GM12878 (cell line): ENCODE measurements around the gene ARHGAP40. TPM values are rescaled to one million over a fixed set of nuclear protein-coding genes. Genes with fewer than 3 reads are reported as not detected.

Experiments
- ATAC-seq: fragments of 200-7000 bp; cut with Tn5 transposase; 3 replicates; pipeline ENCODE4 v1.9.1; 2020; ENCODE audit warnings: mild to moderate bottlenecking, moderate library complexity
- BruUV-seq: library from RNA; stranded (reverse); fragments of 400-500 nt; replicated peaks from 2 replicates; lab custom pipeline; 2021; lab: Mats Ljungman, UMichigan
- CTCF ChIA-PET: fragments of 300-600 bp; sonication (Branson Sonifier 250); formaldehyde crosslinking; extraction: SDS; loops from one replicate; lab custom pipeline; 2021; ENCODE audit warnings: inconsistent platforms; lab: Yijun Ruan, JAX
- POLR2A ChIA-PET: fragments of 350-600 bp; formaldehyde crosslinking; extraction: SDS; loops from one replicate; lab custom pipeline; 2021; ENCODE audit warnings: inconsistent platforms; lab: Charles Lee
- RAD21 ChIA-PET: fragments of 300-600 bp; sonication (Branson Sonifier 250); formaldehyde crosslinking; loops from one replicate; lab custom pipeline; 2023; ENCODE audit warnings: antibody characterized with exemption; ENCODE audit not compliant: unreplicated experiment; lab: Charles Lee
- SMC1A ChIA-PET: fragments of 300-600 bp; sonication (Branson Sonifier 250); formaldehyde crosslinking; loops from one replicate; lab custom pipeline; 2023; ENCODE audit not compliant: unreplicated experiment, uncharacterized antibody; lab: Charles Lee
- DNase-seq: peaks from one replicate; pipeline ENCODE4 v3.0.0-alpha.2; 2011; ENCODE audit warnings: low read depth, low spot score
- FAIRE-seq: peaks from 3 replicates; lab custom pipeline; 2011; peaks lifted over from hg19 to GRCh38; lab: Jason Lieb, UNC
- H2AFZ ChIP-seq: 2 replicates; pipeline ENCODE4 v1.6.0; 2011; ENCODE audit warnings: low read depth, low read length, control low read depth; ENCODE audit not compliant: control insufficient read depth
- H3K27ac ChIP-seq: 2 replicates; pipeline ENCODE4 v1.5.1; 2011; ENCODE audit warnings: control low read depth; ENCODE audit not compliant: control insufficient read depth, insufficient read depth
- H3K27me3 ChIP-seq, 2 experiments: replicated peaks in 1 of 2; 2 replicates each; pipeline versions ENCODE4 v1.6.0 to v1.6.1; 2011; ENCODE audit warnings: low read length in 1 of 2; ENCODE audit not compliant: control insufficient read depth in 2 of 2, insufficient read depth in 2 of 2
- H3K36me3 ChIP-seq, 2 experiments: 2 replicates each; pipeline ENCODE4 v1.5.1; 2011; ENCODE audit warnings: low read length in 1 of 2; ENCODE audit not compliant: control insufficient read depth in 2 of 2, insufficient read depth in 2 of 2
- H3K4me1 ChIP-seq: 2 replicates; pipeline ENCODE4 v1.6.1; 2011; ENCODE audit warnings: mild to moderate bottlenecking, low read length, moderate library complexity, mixed read lengths; ENCODE audit not compliant: control insufficient read depth, insufficient read depth
- H3K4me2 ChIP-seq: 2 replicates; pipeline ENCODE4 v1.6.0; 2011; ENCODE audit warnings: control low read depth; ENCODE audit not compliant: control insufficient read depth, insufficient read depth
- H3K4me3 ChIP-seq: fragments of 200-600 bp; sonication (generic); 2 replicates; pipeline ENCODE4 v1.5.1; 2016
- H3K79me2 ChIP-seq: 2 replicates; pipeline ENCODE4 v1.6.0; 2011; ENCODE audit warnings: low read length; ENCODE audit not compliant: control insufficient read depth, insufficient read depth
- H3K9ac ChIP-seq: 2 replicates; pipeline ENCODE4 v1.8.0; 2011; ENCODE audit warnings: low read length, control low read depth, mixed read lengths; ENCODE audit not compliant: control insufficient read depth, insufficient read depth
- H3K9me3 ChIP-seq: replicated peaks from 3 replicates; pipeline ENCODE4 v1.5.1; 2011; ENCODE audit warnings: mild to moderate bottlenecking, low read length; ENCODE audit not compliant: control insufficient read depth, insufficient read depth
- H4K20me1 ChIP-seq: 2 replicates; pipeline ENCODE4 v1.6.0; 2011; ENCODE audit not compliant: control insufficient read depth, insufficient read depth
- CBX5 ChIP-seq: sonication (generic); IDR thresholded peaks from 2 replicates; pipeline ENCODE4 v1.6.1; 2016; ENCODE audit warnings: low read depth, moderate library complexity, mild to moderate bottlenecking, inconsistent platforms
- CEBPB ChIP-seq, 2 experiments: fragments of 150-350 bp in 1 of 2; IDR thresholded peaks; 2 replicates each; pipeline ENCODE4 v1.6.1; 2012 to 2014; ENCODE audit warnings: low read depth in 2 of 2, low read length in 2 of 2, borderline replicate concordance in 1 of 2, inconsistent platforms in 1 of 2
- CHD4 ChIP-seq: fragments of 200-600 bp; sonication (generic); IDR thresholded peaks from 2 replicates; pipeline ENCODE4 v1.6.1; 2016; ENCODE audit warnings: mild to moderate bottlenecking
- IKZF2 ChIP-seq, 2 experiments: fragments of 450-650 bp; IDR thresholded peaks; 2 replicates each; pipeline ENCODE4 v1.6.1; 2017; ENCODE audit warnings: mild to moderate bottlenecking in 2 of 2, moderate library complexity in 2 of 2
- MEF2B ChIP-seq: fragments of 450-650 bp; IDR thresholded peaks from 2 replicates; pipeline ENCODE4 v1.6.1; 2018; ENCODE audit warnings: mild to moderate bottlenecking, moderate library complexity; ENCODE audit not compliant: partially characterized antibody, poor library complexity, severe bottlenecking
- MYB ChIP-seq: fragments of 150-350 bp; IDR thresholded peaks from 2 replicates; pipeline ENCODE4 v1.6.1; 2014; ENCODE audit warnings: mild to moderate bottlenecking, low read depth, low read length, borderline replicate concordance
- NFXL1 ChIP-seq: fragments of 450-650 bp; IDR thresholded peaks from 2 replicates; pipeline ENCODE4 v1.6.1; 2017; ENCODE audit warnings: antibody characterized with exemption, mild to moderate bottlenecking, borderline replicate concordance
- PAX8 ChIP-seq: fragments of 450-650 bp; IDR thresholded peaks from 2 replicates; pipeline ENCODE4 v1.6.1; 2017; ENCODE audit warnings: mild to moderate bottlenecking, moderate library complexity
- RB1 ChIP-seq: fragments of 450-650 bp; formaldehyde crosslinking; IDR thresholded peaks from 2 replicates; pipeline ENCODE4 v1.6.1; 2017; ENCODE audit warnings: mild to moderate bottlenecking, borderline replicate concordance
- RBBP5 ChIP-seq: fragments of 200-600 bp; sonication (generic); conservative IDR thresholded peaks from 2 replicates; pipeline ENCODE4 v1.6.1; 2016
- SMC3 ChIP-seq: IDR thresholded peaks from 2 replicates; pipeline ENCODE4 v1.6.1; 2011; ENCODE audit warnings: low read length, improper control_type of control experiment, borderline replicate concordance
- ZNF24 ChIP-seq: fragments of 450-650 bp; IDR thresholded peaks from 2 replicates; pipeline ENCODE4 v1.6.1; 2017; ENCODE audit warnings: antibody characterized with exemption, mild to moderate bottlenecking
- WGBS: methylation state at CpG from one replicate; pipeline ENCODE4 v1.1.6; 2016; ENCODE audit warnings: low lambda C conversion rate; ENCODE audit not compliant: insufficient replicate concordance, insufficient coverage; ENCODE audit errors: missing lambda C conversion rate; 5-methylcytosine and 5-hydroxymethylcytosine counted together
- in situ Hi-C: fragments of 300-500 bp; cut with MboI; formaldehyde crosslinking; loops from 9 replicates; pipeline ENCODE4 v1.14.3; 2018; ENCODE audit warnings: mixed read lengths
- intact Hi-C: fragments of 100-400 bp; cut with micrococcal nuclease; formaldehyde crosslinking; loops from one replicate; pipeline ENCODE4 v1.14.2; 2022; ENCODE audit not compliant: unreplicated experiment
- polyA plus RNA-seq, 11 experiments: library from polyadenylated mRNA; depleted of rRNA in 4 of 11; unstranded in 6 of 11; stranded (reverse) in 5 of 11; fragments of >200 nt; fragmentation: Nextera tagmentation in 4 of 11; fragmentation: Illumina TruSeq in 1 of 11; extraction: Ambion mirVana in 4 of 11; extraction: Trizol in 1 of 11; gene quantifications; 1 replicate in 1 of 11; 2 replicates in 10 of 11; pipeline versions ENCODE4 v1.2.1 to v1.2.3, GENCODE V29; 2011 to 2016; ENCODE audit warnings: inconsistent platforms in 2 of 11, missing spikeins in 2 of 11, low read depth in 1 of 11
- total RNA-seq, 4 experiments: library from RNA; depleted of rRNA in 3 of 4; stranded (reverse); fragments of >200 nt in 3 of 4; fragmentation: Illumina TruSeq in 1 of 4; extraction: Trizol in 1 of 4; gene quantifications; 2 replicates each; pipeline versions ENCODE4 v1.2.1 to v1.2.3, GENCODE V29; 2013 to 2021
- TF ChIP-seq, protein P1 (sequence below): fragments of 450-650 bp; IDR thresholded peaks from 2 replicates; pipeline ENCODE4 v1.6.1; 2017; ENCODE audit warnings: mild to moderate bottlenecking
- TF ChIP-seq, protein P2 (sequence below): IDR thresholded peaks from 2 replicates; pipeline ENCODE4 v1.6.1; 2011; ENCODE audit warnings: low read depth, mild to moderate bottlenecking, low read length, moderate library complexity, borderline replicate concordance; ENCODE audit errors: extremely low read depth
- TF ChIP-seq, protein P3 (sequence below): fragments of 450-650 bp; IDR thresholded peaks from 2 replicates; pipeline ENCODE4 v1.6.1; 2016; ENCODE audit warnings: mild to moderate bottlenecking

Gene ARHGAP40
- total and polyA plus RNA-seq, 10 of the 15 experiments (the other 5 are each of a cell fraction or from before 2014, with no cell fraction given) = 0.06 to 0.07 TPM; not detected in 8

DNA sequence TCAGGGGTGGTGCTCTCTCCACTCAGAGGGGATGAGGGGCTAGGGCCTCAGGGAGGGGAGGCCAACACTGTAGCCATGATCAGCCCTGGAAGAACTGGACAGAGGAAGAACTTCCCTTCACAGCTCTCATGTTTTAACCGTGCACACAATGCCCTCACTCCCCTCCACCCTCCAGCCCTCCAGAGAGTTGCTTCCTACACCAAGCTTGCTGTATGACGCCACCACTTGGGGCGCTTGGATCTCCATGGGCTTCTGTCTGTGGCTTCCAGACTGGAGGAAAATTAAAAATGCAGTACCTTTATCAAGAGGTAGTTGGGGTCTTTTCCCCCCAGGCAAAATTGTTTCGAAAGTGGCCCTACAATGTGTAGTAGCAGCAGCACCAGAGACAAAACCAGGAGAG, 48.4 kb downstream of the ARHGAP40 start:
- 29% methylated on average over 4 of the region's 4 CpGs for WGBS
- no peak overlapping the region for H3K4me2 ChIP-seq
- POLR2A ChIA-PET = no interaction called here
- H3K27ac ChIP-seq = no peak overlapping the region
- in situ Hi-C loops (no loop called here), intact Hi-C loops (no loop called here)
- H3K4me3 ChIP-seq = no peak overlapping the region
- H3K4me1 ChIP-seq = no peaks in the 10 kb centered on the region; the same call in none of the 2 replicates
- TF ChIP-seq MYB = no peak
- no peak for TF ChIP-seq CHD4
- TF ChIP-seq SMC3 = no peak
- TF ChIP-seq RB1 = no peak
- TF ChIP-seq, protein P1, sequence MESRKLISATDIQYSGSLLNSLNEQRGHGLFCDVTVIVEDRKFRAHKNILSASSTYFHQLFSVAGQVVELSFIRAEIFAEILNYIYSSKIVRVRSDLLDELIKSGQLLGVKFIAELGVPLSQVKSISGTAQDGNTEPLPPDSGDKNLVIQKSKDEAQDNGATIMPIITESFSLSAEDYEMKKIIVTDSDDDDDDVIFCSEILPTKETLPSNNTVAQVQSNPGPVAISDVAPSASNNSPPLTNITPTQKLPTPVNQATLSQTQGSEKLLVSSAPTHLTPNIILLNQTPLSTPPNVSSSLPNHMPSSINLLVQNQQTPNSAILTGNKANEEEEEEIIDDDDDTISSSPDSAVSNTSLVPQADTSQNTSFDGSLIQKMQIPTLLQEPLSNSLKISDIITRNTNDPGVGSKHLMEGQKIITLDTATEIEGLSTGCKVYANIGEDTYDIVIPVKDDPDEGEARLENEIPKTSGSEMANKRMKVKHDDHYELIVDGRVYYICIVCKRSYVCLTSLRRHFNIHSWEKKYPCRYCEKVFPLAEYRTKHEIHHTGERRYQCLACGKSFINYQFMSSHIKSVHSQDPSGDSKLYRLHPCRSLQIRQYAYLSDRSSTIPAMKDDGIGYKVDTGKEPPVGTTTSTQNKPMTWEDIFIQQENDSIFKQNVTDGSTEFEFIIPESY = no peak
- TF ChIP-seq, protein P2, sequence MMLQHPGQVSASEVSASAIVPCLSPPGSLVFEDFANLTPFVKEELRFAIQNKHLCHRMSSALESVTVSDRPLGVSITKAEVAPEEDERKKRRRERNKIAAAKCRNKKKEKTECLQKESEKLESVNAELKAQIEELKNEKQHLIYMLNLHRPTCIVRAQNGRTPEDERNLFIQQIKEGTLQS = no peak
- no peak for TF ChIP-seq NFXL1
- TF ChIP-seq, protein P3, sequence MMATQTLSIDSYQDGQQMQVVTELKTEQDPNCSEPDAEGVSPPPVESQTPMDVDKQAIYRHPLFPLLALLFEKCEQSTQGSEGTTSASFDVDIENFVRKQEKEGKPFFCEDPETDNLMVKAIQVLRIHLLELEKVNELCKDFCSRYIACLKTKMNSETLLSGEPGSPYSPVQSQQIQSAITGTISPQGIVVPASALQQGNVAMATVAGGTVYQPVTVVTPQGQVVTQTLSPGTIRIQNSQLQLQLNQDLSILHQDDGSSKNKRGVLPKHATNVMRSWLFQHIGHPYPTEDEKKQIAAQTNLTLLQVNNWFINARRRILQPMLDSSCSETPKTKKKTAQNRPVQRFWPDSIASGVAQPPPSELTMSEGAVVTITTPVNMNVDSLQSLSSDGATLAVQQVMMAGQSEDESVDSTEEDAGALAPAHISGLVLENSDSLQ = no peak
- TF ChIP-seq PAX8 = no peak
- TF ChIP-seq CBX5 = no peak
- TF ChIP-seq RBBP5 = no peak
- no peak for TF ChIP-seq CEBPB (IDR thresholded peaks at IDR 0.05; ENCODE audit: borderline replicate concordance in 1 of 2, low read depth in 2 of 2, low read length in 2 of 2)
- no peak for TF ChIP-seq MEF2B
- TF ChIP-seq ZNF24 = no peak
- TF ChIP-seq IKZF2 (IDR thresholded peaks at IDR 0.05) = no peak
- ATAC-seq (no peak), DNase-seq (no peak), FAIRE-seq (no peak)
- SMC1A ChIA-PET = interaction anchor here (1.6 to 5.9 kb wide), 5 partner anchors 99 to 280 kb away, joined by 5 to 42 read pairs (median 7); no protein-coding TSS in a partner anchor
- CTCF ChIA-PET = interaction anchor here (0.6 to 6.8 kb wide), 18 partner anchors 8 to 399 kb away, joined by 3 to 138 read pairs (median 4); partner anchors contain the start of genes ACTR5 and DHX35
- no peaks in the 10 kb centered on the region for H3K9me3 ChIP-seq
- peaks cover 0 to 3% of the 10 kb centered on the region in 2 experiments; a peak in 2 of 4 replicates for H3K27me3 ChIP-seq
- H3K9ac ChIP-seq = no peak overlapping the region
- no peaks in the 10 kb centered on the region for H3K36me3 ChIP-seq
- H2AFZ ChIP-seq = no peak overlapping the region
- RAD21 ChIA-PET = interaction anchor here (0.7 to 3.2 kb wide), 4 partner anchors 99 to 293 kb away, joined by 3 to 36 read pairs (median 5); partner anchors contain the start of gene ACTR5
- BruUV-seq = no TSS peak
- H4K20me1 ChIP-seq = no peaks in the 10 kb centered on the region
- H3K79me2 ChIP-seq = no peaks in the 10 kb centered on the region
